PC-9 (cell line): ENCODE data around the gene CLTCL1.

Experiments
- CTCF ChIP-seq: fragments of 200-600 bp; sonication (generic); conservative IDR thresholded peaks from 2 replicates; pipeline ENCODE4 v1.6.1; 2017; ENCODE audit warnings: mixed run types, antibody characterized with exemption, mild to moderate bottlenecking, moderate library complexity
- EZH2 ChIP-seq: fragments of 200-600 bp; sonication (generic); IDR thresholded peaks from 2 replicates; pipeline ENCODE4 v1.8.0; 2017; ENCODE audit warnings: antibody characterized with exemption, low read depth

- TF ChIP-seq CTCF (no peak; the same call in 1 of the 2 replicates), EZH2 (no peak)
Measured at GRCh38 chr22:19168088-19168890, 123.2 kb downstream of the CLTCL1 start.
